Mesenchymal stem cell (in vitro differentiated cells and primary cell): ENCODE measurements around the gene ADNP2.

ENCODE experiments used
- DNase-seq: peaks from one replicate; pipeline ENCODE4 v3.0.0-alpha.2; 2013
- H2AFZ ChIP-seq: one replicate; pipeline ENCODE4 v1.6.1; 2013; ENCODE audit warnings: low read depth, mild to moderate bottlenecking, control low read depth, inconsistent platforms, low read length, moderate library complexity
- H2AK5ac ChIP-seq: 2 replicates; pipeline ENCODE4 v1.6.1; 2013; ENCODE audit warnings: low read length, moderate library complexity, mild to moderate bottlenecking, inconsistent platforms; ENCODE audit not compliant: severe bottlenecking
- H2BK120ac ChIP-seq: one replicate; pipeline ENCODE4 v1.6.1; 2013; ENCODE audit warnings: low read depth, mild to moderate bottlenecking, inconsistent platforms, low read length, moderate library complexity
- H2BK12ac ChIP-seq, 2 experiments: one replicate each; pipeline ENCODE4 v1.6.1; 2013; ENCODE audit warnings: inconsistent platforms in 2 of 2, low read length in 2 of 2, mild to moderate bottlenecking in 2 of 2, moderate library complexity in 2 of 2, control low read depth in 1 of 2
- H2BK15ac ChIP-seq: one replicate; pipeline ENCODE4 v1.6.1; 2013; ENCODE audit warnings: mild to moderate bottlenecking, low read depth, inconsistent platforms; ENCODE audit not compliant: poor library complexity, severe bottlenecking
- H2BK5ac ChIP-seq: 2 replicates; pipeline ENCODE4 v1.6.1; 2013; ENCODE audit warnings: low read depth, mild to moderate bottlenecking, low read length, control low read depth, inconsistent platforms; ENCODE audit not compliant: poor library complexity, severe bottlenecking
- H3K14ac ChIP-seq, 2 experiments: one replicate each; pipeline ENCODE4 v1.6.1; 2013; ENCODE audit warnings: inconsistent platforms in 2 of 2, low read length in 2 of 2, control low read depth in 1 of 2, mild to moderate bottlenecking in 1 of 2, moderate library complexity in 1 of 2
- H3K18ac ChIP-seq, 2 experiments: one replicate each; pipeline ENCODE4 v1.6.1; 2013; ENCODE audit warnings: inconsistent platforms in 2 of 2, low read length in 2 of 2, control low read depth in 1 of 2, low read depth in 1 of 2, mild to moderate bottlenecking in 1 of 2
- H3K23ac ChIP-seq, 2 experiments: one replicate each; pipeline ENCODE4 v1.6.1; 2013; ENCODE audit warnings: inconsistent platforms in 2 of 2, low read length in 2 of 2, mild to moderate bottlenecking in 2 of 2, moderate library complexity in 2 of 2, control low read depth in 1 of 2
- H3K27ac ChIP-seq: 2 replicates; pipeline ENCODE4 v1.5.1; 2013; ENCODE audit warnings: mild to moderate bottlenecking, moderate library complexity, low read length, control low read depth, inconsistent platforms; ENCODE audit not compliant: poor library complexity, severe bottlenecking
- H3K27me3 ChIP-seq, 2 experiments: 2 replicates each; pipeline versions ENCODE4 v1.6.1 to v1.7.0; 2013; ENCODE audit warnings: low read length in 2 of 2, mild to moderate bottlenecking in 2 of 2, moderate library complexity in 2 of 2, control low read depth in 1 of 2, inconsistent platforms in 1 of 2; ENCODE audit not compliant: control insufficient read depth in 1 of 2, insufficient read depth in 1 of 2
- H3K36me3 ChIP-seq, 2 experiments: 2 replicates each; pipeline versions ENCODE4 v1.6.1 to v1.7.0; 2013; ENCODE audit warnings: low read length in 2 of 2, control low read depth in 1 of 2, inconsistent platforms in 1 of 2, low read depth in 1 of 2, mild to moderate bottlenecking in 1 of 2; ENCODE audit not compliant: insufficient read depth in 2 of 2, control insufficient read depth in 1 of 2
- H3K4ac ChIP-seq, 2 experiments: one replicate each; pipeline ENCODE4 v1.6.1; 2013; ENCODE audit warnings: inconsistent platforms in 2 of 2, low read length in 2 of 2, mild to moderate bottlenecking in 2 of 2, moderate library complexity in 2 of 2, control low read depth in 1 of 2, low read depth in 1 of 2
- H3K4me1 ChIP-seq: 2 replicates; pipeline ENCODE4 v1.6.1; 2013; ENCODE audit warnings: low read depth, low read length, control low read depth; ENCODE audit not compliant: control insufficient read depth, insufficient read depth
- H3K4me2 ChIP-seq: 2 replicates; pipeline ENCODE4 v1.6.1; 2013; ENCODE audit warnings: low read length, mild to moderate bottlenecking, inconsistent platforms; ENCODE audit not compliant: poor library complexity, severe bottlenecking
- H3K4me3 ChIP-seq, 2 experiments: 2 replicates each; pipeline versions ENCODE4 v1.5.1 to v1.7.0; 2013; ENCODE audit warnings: low read length in 2 of 2, mild to moderate bottlenecking in 2 of 2, control low read depth in 1 of 2, low read depth in 1 of 2; ENCODE audit not compliant: insufficient read depth in 1 of 2
- H3K79me1 ChIP-seq: replicated peaks from 2 replicates; pipeline ENCODE4 v1.6.1; 2013; ENCODE audit warnings: mild to moderate bottlenecking, control low read depth, low read length, inconsistent platforms; ENCODE audit not compliant: poor library complexity, severe bottlenecking
- H3K9ac ChIP-seq: 2 replicates; pipeline ENCODE4 v1.7.0; 2013; ENCODE audit warnings: mild to moderate bottlenecking, low read length, moderate library complexity
- H3K9me3 ChIP-seq: 2 replicates; pipeline ENCODE4 v1.7.0; 2013; ENCODE audit warnings: mild to moderate bottlenecking, low read length; ENCODE audit not compliant: control insufficient read depth
- H4K8ac ChIP-seq: one replicate; pipeline ENCODE4 v1.6.1; 2013; ENCODE audit warnings: inconsistent platforms, mild to moderate bottlenecking, low read length, moderate library complexity
- H4K91ac ChIP-seq: one replicate; pipeline ENCODE4 v1.6.1; 2013; ENCODE audit warnings: mild to moderate bottlenecking, low read length, inconsistent platforms
- WGBS: methylation state at CpG from one replicate; pipeline ENCODE4 v1.1.7; 2013; ENCODE audit warnings: mixed read lengths; 5-methylcytosine and 5-hydroxymethylcytosine counted together

Gene ADNP2

GRCh38 chr18:80074183-80074582, 34.9 kb upstream of the ADNP2 start:
- Histone ChIP-seq H3K14ac (no peak overlapping the region), H3K27me3 (peaks cover 0 to 4% of the 10 kb centered on the region in 2 experiments), H4K8ac (no peak overlapping the region), H4K91ac (no peak overlapping the region), H3K18ac (no peak overlapping the region), H3K23ac (no peak overlapping the region), H3K4ac (no peak overlapping the region), H3K9ac (no peak overlapping the region), H3K36me3 (no peaks in the 10 kb centered on the region), H2BK5ac (no peak overlapping the region), H2BK15ac (no peak overlapping the region), H2AFZ (no peak overlapping the region), H2AK5ac (no peak overlapping the region), H2BK12ac (no peak overlapping the region), H3K79me1 (no peaks in the 10 kb centered on the region), H2BK120ac (no peak overlapping the region), H3K9me3 (no peaks in the 10 kb centered on the region), H3K4me3 (no peak overlapping the region), H3K4me2 (no peak overlapping the region), H3K4me1 (peaks cover 3% of the 10 kb centered on the region), H3K27ac (no peak overlapping the region)
- WGBS = 94% methylated on average over 5 of the region's 5 CpGs
- no peak for DNase-seq

DNA sequence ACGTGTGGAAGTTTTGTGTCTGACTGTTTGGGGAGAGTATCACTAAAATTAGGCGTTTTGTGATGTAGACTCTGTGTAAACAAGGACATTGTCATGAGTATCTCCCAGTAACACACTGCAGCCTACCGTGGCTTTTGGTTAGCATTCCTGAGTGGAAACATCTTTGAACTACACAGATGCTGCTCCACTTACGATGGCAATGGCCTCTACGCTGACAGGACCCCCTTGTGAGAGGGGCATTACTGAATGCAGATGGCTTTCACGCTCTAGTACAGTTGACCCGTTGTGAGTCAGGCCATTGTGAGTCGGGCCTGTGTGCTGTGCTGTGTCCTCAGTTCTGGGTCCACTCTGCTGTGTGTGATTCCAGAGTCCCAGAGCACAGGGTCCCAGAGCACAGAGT, 34.4 kb upstream of the ADNP2 start:
- Histone ChIP-seq H2BK12ac (no peak overlapping the region), H4K8ac (no peak overlapping the region), H3K27ac (no peak overlapping the region), H3K27me3 (peaks cover 0 to 4% of the 10 kb centered on the region in 2 experiments), H2BK15ac (no peak overlapping the region), H3K79me1 (no peaks in the 10 kb centered on the region), H3K14ac (peak overlapping the region in 1 of 2 experiments; percentile 71), H2AK5ac (no peak overlapping the region), H3K9me3 (no peaks in the 10 kb centered on the region), H3K4ac (no peak overlapping the region), H2BK5ac (no peak overlapping the region), H3K4me3 (no peak overlapping the region), H3K4me2 (no peak overlapping the region), H4K91ac (no peak overlapping the region), H3K23ac (no peak overlapping the region), H3K18ac (no peak overlapping the region), H2BK120ac (no peak overlapping the region), H3K36me3 (no peaks in the 10 kb centered on the region), H2AFZ (no peak overlapping the region), H3K4me1 (peaks cover 3% of the 10 kb centered on the region), H3K9ac (no peak overlapping the region)
- DNase-seq = no peak
- 75% methylated on average over 8 of the region's 8 CpGs for WGBS

- Histone ChIP-seq H3K9ac (no peak overlapping the region), H3K27me3 (peaks cover 0 to 4% of the 10 kb centered on the region in 2 experiments), H3K4me2 (no peak overlapping the region), H2AFZ (no peak overlapping the region), H3K14ac (no peak overlapping the region), H3K18ac (no peak overlapping the region), H3K4me1 (peaks cover 3% of the 10 kb centered on the region), H3K23ac (no peak overlapping the region), H2BK15ac (no peak overlapping the region), H3K36me3 (no peaks in the 10 kb centered on the region), H3K79me1 (no peaks in the 10 kb centered on the region), H3K4ac (no peak overlapping the region), H2BK12ac (no peak overlapping the region), H4K8ac (no peak overlapping the region), H3K27ac (no peak overlapping the region), H3K9me3 (no peaks in the 10 kb centered on the region), H4K91ac (no peak overlapping the region), H3K4me3 (no peak overlapping the region), H2BK120ac (no peak overlapping the region), H2AK5ac (no peak overlapping the region), H2BK5ac (no peak overlapping the region)
- 87% methylated on average over 7 of the region's 7 CpGs for whole genome bisulfite sequencing
- DNase-seq = no peak
Measured at GRCh38 chr18:80075940-80076339, 33.1 kb upstream of the ADNP2 start.

DNA sequence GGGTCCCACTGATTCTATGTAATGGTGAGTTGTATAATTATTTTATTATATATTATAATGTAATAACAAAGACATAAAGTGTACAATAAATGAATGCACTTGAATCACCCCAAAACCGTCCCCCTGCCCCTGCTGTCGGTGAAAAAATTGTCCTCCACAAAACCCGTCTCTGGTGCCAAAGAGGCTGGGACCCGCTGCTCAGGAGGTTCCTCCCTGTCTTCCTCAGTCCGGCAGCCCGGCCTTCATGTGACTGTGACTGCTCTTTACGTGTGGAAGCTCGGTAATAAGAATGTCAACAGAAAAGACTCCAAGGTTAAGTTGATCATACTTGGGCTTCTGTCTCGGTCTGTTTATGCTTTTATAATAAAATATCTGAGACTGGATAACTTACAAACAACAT, 32.7 kb upstream of the ADNP2 start:
- Histone ChIP-seq H3K14ac (no peak overlapping the region), H3K4me3 (no peak overlapping the region), H3K27ac (no peak overlapping the region), H2AK5ac (no peak overlapping the region), H2AFZ (no peak overlapping the region), H4K8ac (no peak overlapping the region), H3K27me3 (peaks cover 0 to 4% of the 10 kb centered on the region in 2 experiments), H2BK5ac (no peak overlapping the region), H3K4ac (no peak overlapping the region), H2BK15ac (no peak overlapping the region), H3K4me1 (peaks cover 3% of the 10 kb centered on the region), H3K4me2 (no peak overlapping the region), H2BK12ac (no peak overlapping the region), H4K91ac (no peak overlapping the region), H3K23ac (no peak overlapping the region), H3K9me3 (no peaks in the 10 kb centered on the region), H3K18ac (no peak overlapping the region), H3K9ac (no peak overlapping the region), H3K79me1 (no peaks in the 10 kb centered on the region), H2BK120ac (no peak overlapping the region), H3K36me3 (no peaks in the 10 kb centered on the region)
- no peak for DNase-seq
- WGBS = 91% methylated on average over 8 of the region's 9 CpGs
